T-helper 22 cell (primary cell): ENCODE data around the gene ITIH6.

Source experiments
- DNase-seq: peaks from one replicate; pipeline ENCODE4 v3.0.0-alpha.2; 2020; ENCODE audit warnings: low read depth

The ITIH6 gene

DNA sequence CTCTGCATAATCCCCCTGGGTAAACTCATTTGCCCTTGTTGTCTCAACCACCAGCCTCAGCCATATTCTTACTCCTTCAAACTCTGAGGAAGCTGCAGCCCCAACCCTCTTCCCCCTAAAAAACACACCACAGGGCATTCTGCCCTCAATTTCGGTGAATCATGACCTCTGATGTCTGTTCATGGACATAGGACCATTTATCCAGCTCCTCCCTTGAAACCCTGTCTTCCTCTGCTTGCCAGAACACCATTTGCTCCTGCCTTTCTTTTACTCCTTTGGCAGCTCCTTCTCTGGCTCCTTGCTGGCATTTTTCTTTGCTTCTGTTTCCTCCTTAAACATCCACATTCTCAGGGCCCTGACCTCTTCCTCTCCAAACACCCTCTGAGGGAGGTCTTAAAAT, 87.1 kb downstream of the ITIH6 start:
- DNase-seq, result no peak

DNA sequence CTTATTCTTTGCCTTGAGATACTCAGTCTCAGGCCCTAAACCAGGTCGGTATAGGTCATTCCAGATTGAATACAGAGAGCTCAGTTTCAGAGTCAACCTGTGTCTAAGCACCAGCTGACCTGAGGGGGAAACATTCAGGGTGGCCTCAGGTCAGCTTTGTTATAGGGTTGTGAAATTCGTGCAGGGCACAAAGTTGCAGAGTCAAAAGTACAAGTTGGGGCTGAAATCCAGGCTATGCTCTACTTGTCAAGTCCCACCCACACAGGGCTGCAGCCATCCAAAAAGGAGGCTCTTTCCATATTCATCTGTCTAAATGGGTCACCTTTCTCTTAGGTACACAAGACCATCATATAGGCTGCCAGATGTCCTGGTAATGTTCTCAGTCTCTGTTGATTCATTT, 89.7 kb downstream of the ITIH6 start:
- no peak for DNase-seq
